ENCODE results near the gene OR2V2.

- TF ChIP-seq CTCF (IDR thresholded peaks at IDR 0.05; ENCODE audit: insufficient read depth, low read length) (no peak), REST (IDR thresholded peaks at IDR 0.05; ENCODE audit: insufficient replicate concordance, low read depth) (no peak), POLR2AphosphoS5 (IDR thresholded peaks at IDR 0.05; ENCODE audit: low read depth) (no peak), GABPA (IDR thresholded peaks at IDR 0.05; ENCODE audit: low read depth) (no peak), SPI1 (IDR thresholded peaks at IDR 0.05; ENCODE audit: borderline replicate concordance, low read depth) (no peak)
These were observed 53.4 kb downstream of the OR2V2 start for GRCh38 chr5:181200816-181201215.
